ENCODE measurements around the gene KCNQ1. TPM values are rescaled to one million over a fixed set of nuclear protein-coding genes. Genes with fewer than 3 reads are reported as not detected.
A peak's percentile ranks its signal among the peaks of the same experiment; 100 is the strongest.

The KCNQ1 gene
- total RNA-seq, 2 donors from 2014 or later: 38.9 to 46.1 TPM

DNA sequence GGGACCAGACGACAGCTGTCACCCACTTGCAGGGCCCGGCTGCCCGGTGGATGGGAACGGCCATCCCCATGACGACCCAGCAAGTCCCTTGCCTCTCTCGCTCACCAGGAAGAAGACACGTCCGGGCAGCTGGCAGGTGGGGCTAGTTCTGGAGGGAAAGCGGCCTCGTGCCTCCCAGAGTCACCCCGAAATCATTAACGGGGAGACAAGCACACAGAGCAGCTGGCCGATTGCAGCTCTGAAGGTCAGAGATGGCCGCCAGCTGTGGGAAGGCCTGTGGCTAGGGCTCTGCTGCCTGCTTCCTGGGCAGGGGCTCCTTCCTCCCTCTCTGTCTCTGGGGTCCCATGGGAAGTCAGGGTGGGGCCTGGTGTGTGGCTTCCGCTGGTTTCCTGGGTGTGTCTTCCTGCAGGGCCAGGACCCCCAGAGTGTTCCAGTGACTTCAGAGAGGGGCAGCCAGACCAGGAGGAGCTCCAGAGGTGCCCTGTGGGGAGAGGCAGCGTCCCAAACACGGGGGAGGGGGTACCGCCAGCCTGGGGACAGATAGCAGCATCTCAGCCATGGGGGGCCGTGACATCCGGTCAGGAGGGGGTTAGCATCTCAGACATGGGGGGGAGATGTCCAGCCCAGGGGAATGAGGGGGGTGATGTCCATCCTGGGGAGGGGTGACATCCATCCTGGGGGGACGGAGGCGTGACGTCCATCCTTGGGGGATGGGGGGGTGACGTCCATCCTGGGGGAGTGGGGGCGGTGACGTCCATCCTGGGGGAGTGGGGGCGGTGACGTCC is 114.9 kb downstream of the KCNQ1 start:
- Histone ChIP-seq H3K9me3 (no peaks in the 10 kb centered on the region), H3K27me3 (no peaks in the 10 kb centered on the region), H3K36me3 (replicated peaks in 1 of 2; ENCODE audit: insufficient read depth in 1 of 2, low read depth in 2 of 2) (no peaks in the 10 kb centered on the region), H3K4me3 (no peak overlapping the region), H3K4me1 (peaks cover 6% of the 10 kb centered on the region), H3K27ac (no peak overlapping the region)
- ATAC-seq (no peak), DNase-seq (peak in 2 of 4 donors; percentile 3 to 10)
- WGBS, 2 donors: 53 to 82% methylated on average over 3 to 20 of the region's 28 CpGs
- no peak for TF ChIP-seq POLR2A (IDR thresholded peaks at IDR 0.05)
- TF ChIP-seq, protein P1, sequence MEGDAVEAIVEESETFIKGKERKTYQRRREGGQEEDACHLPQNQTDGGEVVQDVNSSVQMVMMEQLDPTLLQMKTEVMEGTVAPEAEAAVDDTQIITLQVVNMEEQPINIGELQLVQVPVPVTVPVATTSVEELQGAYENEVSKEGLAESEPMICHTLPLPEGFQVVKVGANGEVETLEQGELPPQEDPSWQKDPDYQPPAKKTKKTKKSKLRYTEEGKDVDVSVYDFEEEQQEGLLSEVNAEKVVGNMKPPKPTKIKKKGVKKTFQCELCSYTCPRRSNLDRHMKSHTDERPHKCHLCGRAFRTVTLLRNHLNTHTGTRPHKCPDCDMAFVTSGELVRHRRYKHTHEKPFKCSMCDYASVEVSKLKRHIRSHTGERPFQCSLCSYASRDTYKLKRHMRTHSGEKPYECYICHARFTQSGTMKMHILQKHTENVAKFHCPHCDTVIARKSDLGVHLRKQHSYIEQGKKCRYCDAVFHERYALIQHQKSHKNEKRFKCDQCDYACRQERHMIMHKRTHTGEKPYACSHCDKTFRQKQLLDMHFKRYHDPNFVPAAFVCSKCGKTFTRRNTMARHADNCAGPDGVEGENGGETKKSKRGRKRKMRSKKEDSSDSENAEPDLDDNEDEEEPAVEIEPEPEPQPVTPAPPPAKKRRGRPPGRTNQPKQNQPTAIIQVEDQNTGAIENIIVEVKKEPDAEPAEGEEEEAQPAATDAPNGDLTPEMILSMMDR (IDR thresholded peaks at IDR 0.05): no peak
- intact Hi-C loops (cut with DNase I): no loop called here

DNA sequence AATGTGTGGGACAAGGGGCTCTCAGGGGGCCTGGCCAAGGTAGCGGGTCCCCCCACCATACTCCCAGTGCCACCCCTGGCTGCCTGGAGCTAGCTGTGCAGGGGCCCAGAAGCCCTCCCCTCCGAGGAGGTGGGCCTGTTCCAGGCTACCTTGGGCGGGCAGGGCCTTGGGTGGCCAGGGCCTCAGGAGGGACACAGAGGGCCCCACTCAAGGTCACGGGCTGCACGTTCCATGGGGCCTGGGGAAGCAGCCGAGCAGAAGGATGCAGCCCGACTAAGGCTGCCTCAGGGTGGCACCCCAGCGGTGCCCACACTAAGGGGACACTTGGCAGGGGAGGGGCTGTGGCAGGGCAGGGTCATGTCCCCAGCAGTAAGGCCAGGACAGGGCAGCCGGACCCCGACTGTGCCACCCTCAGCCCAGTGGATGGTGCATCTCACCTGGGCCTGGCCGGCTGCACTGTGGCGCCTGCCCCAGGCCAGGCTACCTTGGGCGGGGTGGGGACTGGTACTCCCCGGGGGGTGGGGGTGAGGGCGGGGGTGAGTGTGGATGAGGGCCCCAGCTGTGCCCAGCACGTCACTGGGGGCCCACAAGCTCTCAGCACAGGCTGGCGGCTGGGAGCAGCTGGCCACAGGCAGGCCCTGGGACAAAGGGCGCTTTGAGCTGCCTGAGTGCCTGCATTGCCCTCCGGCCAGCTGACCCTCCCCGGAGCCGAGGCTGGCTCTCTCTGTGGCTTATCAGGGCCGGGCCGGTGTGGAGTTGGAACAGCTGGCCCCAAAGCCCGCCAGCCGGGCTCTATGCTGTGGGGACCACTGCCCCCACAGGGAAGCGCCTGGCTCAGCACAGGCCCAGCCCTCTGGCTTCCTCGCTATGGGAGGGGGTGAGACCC is 117.1 kb downstream of the KCNQ1 start:
- TF ChIP-seq, protein P1 (IDR thresholded peaks at IDR 0.05): no peak
- TF ChIP-seq POLR2A (IDR thresholded peaks at IDR 0.05): peak in 1 of 3 donors; percentile 36
- Histone ChIP-seq H3K4me1 (peaks cover 6% of the 10 kb centered on the region), H3K27me3 (no peaks in the 10 kb centered on the region), H3K9me3 (no peaks in the 10 kb centered on the region), H3K27ac (peak overlapping the region in 3 of 4 donors; percentile 43 to 74 (median 73)), H3K36me3 (replicated peaks in 1 of 2; ENCODE audit: insufficient read depth in 1 of 2, low read depth in 2 of 2) (no peaks in the 10 kb centered on the region), H3K4me3 (no peak overlapping the region)
- intact Hi-C loops (cut with DNase I): no loop called here
- ATAC-seq: peak; percentile 68
- DNase-seq: peak; percentile 38 to 56 (median 46)
- 88% methylated on average over 16 of the region's 27 CpGs; no CpG with 5 or more reads in 1 of the 2 donors for WGBS, 2 donors

DNA sequence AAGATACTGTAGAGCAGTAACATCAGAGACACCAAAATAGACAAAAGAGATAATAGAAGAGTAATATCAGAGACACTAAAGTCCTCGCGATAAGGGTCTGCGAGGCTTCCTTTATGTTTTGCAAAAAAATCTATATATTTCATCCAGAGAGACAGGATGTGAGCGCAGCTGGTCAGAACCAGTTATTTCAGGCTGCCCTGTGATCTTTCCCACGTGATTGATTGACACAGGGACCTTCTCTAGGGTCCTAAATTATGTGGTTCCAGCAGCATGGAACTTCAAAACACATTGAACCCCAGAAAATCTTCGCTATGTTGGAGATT is 118.0 kb downstream of the KCNQ1 start:
- WGBS, 2 donors: 84 to 85% methylated on average over 6 of the region's 6 CpGs

DNA sequence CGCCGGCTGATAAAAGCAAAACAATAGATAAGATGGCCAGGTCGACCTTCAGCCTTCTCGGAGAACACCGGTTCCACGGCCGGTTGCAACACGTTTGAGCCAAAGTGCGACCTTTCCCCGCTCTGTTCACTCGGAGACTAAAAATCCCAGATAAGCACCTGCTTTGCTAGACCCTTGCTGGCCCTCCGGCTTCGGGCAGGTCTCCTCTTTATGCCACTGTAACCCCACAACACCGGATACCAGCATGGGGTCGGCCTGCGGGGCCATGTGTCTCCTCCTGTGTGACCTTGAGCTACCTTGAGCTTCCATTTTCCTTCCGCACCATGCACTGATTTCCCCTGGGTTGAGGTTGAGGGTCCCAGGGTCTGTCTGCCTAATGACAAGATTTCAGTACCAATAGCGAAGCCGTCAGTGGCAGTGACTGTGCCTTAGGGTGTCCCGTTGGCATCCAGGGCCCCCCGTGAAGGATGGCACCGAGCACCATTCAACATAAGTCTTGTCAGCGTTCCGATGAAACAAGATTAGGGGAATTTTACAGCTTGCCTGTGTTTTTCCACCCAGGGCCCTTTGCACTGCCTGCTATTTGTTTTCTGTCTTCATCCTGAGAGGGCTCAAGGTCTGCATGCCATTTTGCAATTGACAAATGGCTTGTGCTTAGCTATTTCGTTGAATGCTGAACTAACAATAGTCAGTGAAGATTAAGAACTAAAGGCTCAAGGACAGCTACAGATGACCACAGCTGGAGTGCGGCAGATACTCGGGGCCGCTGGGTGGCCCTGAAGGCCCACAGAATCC is 118.6 kb downstream of the KCNQ1 start:
- DNase-seq (peak in 2 of 4 donors; percentile 11 to 14), ATAC-seq (peak; percentile 51)
- intact Hi-C loops (cut with DNase I): no loop called here
- WGBS, 2 donors: 77 to 87% methylated on average over 25 to 28 of the region's 28 CpGs
- no peaks in the 10 kb centered on the region for H3K27me3 ChIP-seq
- H3K4me3 ChIP-seq: no peak overlapping the region
- no peaks in the 10 kb centered on the region for H3K9me3 ChIP-seq
- H3K36me3 ChIP-seq (replicated peaks in 1 of 2; ENCODE audit: insufficient read depth in 1 of 2, low read depth in 2 of 2): no peaks in the 10 kb centered on the region
- peaks cover 6% of the 10 kb centered on the region for H3K4me1 ChIP-seq
- TF ChIP-seq, protein P1 (IDR thresholded peaks at IDR 0.05): peak in 1 of 7 experiments; percentile 11
- no peak for TF ChIP-seq POLR2A (IDR thresholded peaks at IDR 0.05)
- peak overlapping the region in 3 of 4 donors; percentile 43 to 74 (median 73) for H3K27ac ChIP-seq

More for the DNA sequence above, 118.0 kb downstream of the KCNQ1 start:
- DNase-seq (no peak), ATAC-seq (no peak)
- no peaks in the 10 kb centered on the region for H3K9me3 ChIP-seq
- intact Hi-C loops (cut with DNase I): no loop called here
- no peaks in the 10 kb centered on the region for H3K36me3 ChIP-seq (replicated peaks in 1 of 2; ENCODE audit: insufficient read depth in 1 of 2, low read depth in 2 of 2)
- TF ChIP-seq, protein P1 (IDR thresholded peaks at IDR 0.05): no peak
- no peak for TF ChIP-seq POLR2A (IDR thresholded peaks at IDR 0.05)
- H3K27me3 ChIP-seq: no peaks in the 10 kb centered on the region
- H3K4me3 ChIP-seq: no peak overlapping the region
- peak overlapping the region in 3 of 4 donors; percentile 43 to 74 (median 73) for H3K27ac ChIP-seq
- H3K4me1 ChIP-seq: peaks cover 6% of the 10 kb centered on the region

Data from body of pancreas (tissue), 4 donors.